Measurements from ENCODE around the gene OR1A2. TPM values are rescaled to one million over a fixed set of nuclear protein-coding genes. Genes with fewer than 3 reads are reported as not detected.
"Not testable (repeated sequence)": the region's sequence is repeated elsewhere in the genome, so short reads cannot be mapped to it uniquely, and the experiment has no call there.

OR1A2 gene
- total RNA-seq, 1 experiment from 2014 or later: not detected

- Histone ChIP-seq H3K4me1 (replicated peaks; ENCODE audit: insufficient read depth) (no peaks in the 10 kb centered on the region), H3K27ac (no peak overlapping the region), H3K9me3 (ENCODE audit: insufficient read depth, low read depth) (no peaks in the 10 kb centered on the region), H4K20me1 (ENCODE audit: insufficient read depth) (no peaks in the 10 kb centered on the region), H3K36me3 (ENCODE audit: low read depth) (no peaks in the 10 kb centered on the region), H3K27me3 (ENCODE audit: insufficient read depth, low read depth) (peaks cover 10% of the 10 kb centered on the region), H3K79me2 (ENCODE audit: low read depth) (no peaks in the 10 kb centered on the region), H3K9me2 (ENCODE audit: insufficient read depth) (no peaks in the 10 kb centered on the region), H3K4me3 (no peak overlapping the region), H3K4me2 (no peak overlapping the region), H3F3A (ENCODE audit: insufficient read depth, low read depth) (no peaks in the 10 kb centered on the region), H2AFZ (no peak overlapping the region)
- no peak for TF ChIP-seq EZH2 (IDR thresholded peaks at IDR 0.05; ENCODE audit: low read depth)
- TF ChIP-seq CTCF (conservative IDR thresholded peaks at IDR 0.05): no peak
- POLR2A ChIA-PET (ENCODE audit: unreplicated experiment): no interaction called here
- no peak for DNase-seq
- intact Hi-C loops (cut with micrococcal nuclease; ENCODE audit: unreplicated experiment): no loop called here
- no TSS peak for BruUV-seq (replicated peaks)
- CTCF ChIA-PET: no interaction called here
These were observed 25.2 kb downstream of the OR1A2 start for GRCh38 chr17:3222505-3222904.

DNA sequence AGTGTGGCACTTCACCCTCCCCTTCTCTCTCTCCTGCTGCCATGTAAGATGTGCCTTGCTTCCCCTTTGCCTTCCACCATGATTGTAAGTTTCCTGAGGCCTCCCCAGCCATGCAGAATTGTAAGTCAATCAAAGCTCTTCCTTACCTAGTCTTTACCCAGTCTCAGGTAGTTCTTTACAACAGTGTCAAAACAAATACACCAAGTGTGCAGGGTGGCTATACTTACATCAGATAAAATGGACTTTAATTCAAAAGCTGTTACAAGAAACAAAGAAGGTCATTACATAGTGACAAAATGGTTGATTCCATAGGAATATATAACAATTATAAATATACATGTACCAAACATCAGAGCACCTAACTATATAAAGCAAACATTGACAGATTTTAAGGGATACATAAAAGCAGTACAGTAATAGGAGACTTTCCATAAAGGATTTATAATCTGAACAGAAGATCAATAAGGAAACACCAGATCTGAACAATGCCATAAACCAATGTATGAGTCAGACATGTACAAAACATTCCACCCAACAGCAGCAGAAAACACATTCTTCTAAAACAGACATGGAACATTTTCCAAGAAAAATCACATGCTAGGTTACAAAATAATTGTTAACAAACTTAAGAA lies 27.5 kb downstream of the OR1A2 start:
- CTCF ChIA-PET; H3K4me1 ChIP-seq (replicated peaks; ENCODE audit: insufficient read depth); H3F3A ChIP-seq (ENCODE audit: insufficient read depth, low read depth); H3K36me3 ChIP-seq (ENCODE audit: low read depth); DNase-seq; H3K9me2 ChIP-seq (ENCODE audit: insufficient read depth); H4K20me1 ChIP-seq (ENCODE audit: insufficient read depth); H2AFZ ChIP-seq; H3K79me2 ChIP-seq (ENCODE audit: low read depth); H3K4me2 ChIP-seq; BruUV-seq (replicated peaks); H3K4me3 ChIP-seq; intact Hi-C loops (cut with micrococcal nuclease; ENCODE audit: unreplicated experiment); POLR2A ChIA-PET (ENCODE audit: unreplicated experiment); H3K27ac ChIP-seq; H3K9me3 ChIP-seq (ENCODE audit: insufficient read depth, low read depth): not testable (repeated sequence)
- H3K27me3 ChIP-seq (ENCODE audit: insufficient read depth, low read depth): peaks cover 27% of the 10 kb centered on the region

- H3K79me2 ChIP-seq (ENCODE audit: low read depth); H3K36me3 ChIP-seq (ENCODE audit: low read depth); H3F3A ChIP-seq (ENCODE audit: insufficient read depth, low read depth); H3K9me3 ChIP-seq (ENCODE audit: insufficient read depth, low read depth); H2AFZ ChIP-seq; H3K4me2 ChIP-seq; H3K9me2 ChIP-seq (ENCODE audit: insufficient read depth); H3K27ac ChIP-seq; CTCF ChIA-PET; BruUV-seq (replicated peaks); H3K4me3 ChIP-seq; H3K4me1 ChIP-seq (replicated peaks; ENCODE audit: insufficient read depth); intact Hi-C loops (cut with micrococcal nuclease; ENCODE audit: unreplicated experiment); POLR2A ChIA-PET (ENCODE audit: unreplicated experiment); DNase-seq; H4K20me1 ChIP-seq (ENCODE audit: insufficient read depth): not testable (repeated sequence)
- H3K27me3 ChIP-seq (ENCODE audit: insufficient read depth, low read depth): peaks cover 22% of the 10 kb centered on the region; the same call in 1 of the 2 replicates
These were observed 35.0 kb downstream of the OR1A2 start for GRCh38 chr17:3232300-3232699.

DNA sequence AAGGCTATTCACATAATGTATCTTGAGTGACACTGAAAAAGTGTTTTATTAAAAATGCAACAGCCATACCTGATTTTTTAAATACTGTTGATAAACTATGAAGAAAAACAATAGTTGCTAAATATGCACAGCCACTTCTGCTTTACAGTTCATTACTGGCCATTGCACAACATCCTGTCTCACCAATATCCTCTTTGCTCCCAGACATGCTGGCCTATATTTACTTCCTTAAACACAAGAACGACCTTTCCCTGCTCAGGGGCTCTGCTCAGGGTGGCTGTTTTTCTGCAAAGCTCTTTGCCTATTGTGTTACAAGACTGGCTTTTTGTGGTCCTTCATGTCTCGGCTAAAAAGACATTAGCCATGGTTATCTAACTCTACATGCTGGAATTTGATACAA lies 41.4 kb downstream of the OR1A2 start:
- CTCF ChIA-PET; H3F3A ChIP-seq (ENCODE audit: insufficient read depth, low read depth); H3K27ac ChIP-seq; POLR2A ChIA-PET (ENCODE audit: unreplicated experiment); H3K27me3 ChIP-seq (ENCODE audit: insufficient read depth, low read depth); H3K36me3 ChIP-seq (ENCODE audit: low read depth); H3K79me2 ChIP-seq (ENCODE audit: low read depth); H3K4me2 ChIP-seq; BruUV-seq (replicated peaks); H3K9me2 ChIP-seq (ENCODE audit: insufficient read depth); H2AFZ ChIP-seq; H3K4me3 ChIP-seq; intact Hi-C loops (cut with micrococcal nuclease; ENCODE audit: unreplicated experiment); DNase-seq; H3K4me1 ChIP-seq (replicated peaks; ENCODE audit: insufficient read depth); H4K20me1 ChIP-seq (ENCODE audit: insufficient read depth); H3K9me3 ChIP-seq (ENCODE audit: insufficient read depth, low read depth): not testable (repeated sequence)

DNA sequence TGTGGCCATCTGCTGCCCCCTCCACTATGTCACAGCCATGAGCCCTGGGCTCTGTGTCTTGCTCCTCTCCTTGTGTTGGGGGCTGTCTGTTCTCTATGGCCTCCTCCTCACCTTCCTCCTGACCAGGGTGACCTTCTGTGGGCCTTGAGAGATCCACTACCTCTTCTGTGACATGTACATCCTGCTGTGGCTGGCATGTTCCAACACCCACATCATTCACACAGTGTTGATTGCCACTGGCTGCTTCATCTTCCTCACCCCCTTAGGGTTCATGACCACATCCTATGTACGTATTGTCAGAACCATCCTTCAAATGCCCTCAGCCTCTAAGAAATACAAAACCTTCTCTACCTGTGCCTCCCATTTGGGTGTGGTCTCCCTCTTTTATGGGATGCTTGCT lies 43.7 kb downstream of the OR1A2 start:
- H3K4me3 ChIP-seq; BruUV-seq (replicated peaks): not testable (repeated sequence)

GRCh38 chr17:3244841-3245240 lies 47.5 kb downstream of the OR1A2 start:
- H3K27ac ChIP-seq; H3K36me3 ChIP-seq (ENCODE audit: low read depth); H2AFZ ChIP-seq; H3K4me1 ChIP-seq (replicated peaks; ENCODE audit: insufficient read depth); H4K20me1 ChIP-seq (ENCODE audit: insufficient read depth); H3K27me3 ChIP-seq (ENCODE audit: insufficient read depth, low read depth); H3K4me2 ChIP-seq; H3K9me3 ChIP-seq (ENCODE audit: insufficient read depth, low read depth); intact Hi-C loops (cut with micrococcal nuclease; ENCODE audit: unreplicated experiment); DNase-seq; H3K4me3 ChIP-seq; H3K9me2 ChIP-seq (ENCODE audit: insufficient read depth); H3K79me2 ChIP-seq (ENCODE audit: low read depth); POLR2A ChIA-PET (ENCODE audit: unreplicated experiment); CTCF ChIA-PET; BruUV-seq (replicated peaks); H3F3A ChIP-seq (ENCODE audit: insufficient read depth, low read depth): not testable (repeated sequence)

More for the DNA sequence above, 43.7 kb downstream of the OR1A2 start:
- H3K9me2 ChIP-seq (ENCODE audit: insufficient read depth); H3K27me3 ChIP-seq (ENCODE audit: insufficient read depth, low read depth); H3F3A ChIP-seq (ENCODE audit: insufficient read depth, low read depth); H2AFZ ChIP-seq; POLR2A ChIA-PET (ENCODE audit: unreplicated experiment); intact Hi-C loops (cut with micrococcal nuclease; ENCODE audit: unreplicated experiment); H3K27ac ChIP-seq; CTCF ChIA-PET; H3K36me3 ChIP-seq (ENCODE audit: low read depth); H4K20me1 ChIP-seq (ENCODE audit: insufficient read depth); H3K9me3 ChIP-seq (ENCODE audit: insufficient read depth, low read depth); DNase-seq; H3K4me2 ChIP-seq; H3K79me2 ChIP-seq (ENCODE audit: low read depth); H3K4me1 ChIP-seq (replicated peaks; ENCODE audit: insufficient read depth): not testable (repeated sequence)

Measured in PC-9 (cell line).